Measurements from ENCODE around the gene PRKG1. TPM values are rescaled to one million over a fixed set of nuclear protein-coding genes. Genes with fewer than 3 reads are reported as not detected.

PRKG1 gene
- total RNA-seq, 4 donors from 2014 or later = 24.5 to 46.1 (median 37.1) TPM

DNA sequence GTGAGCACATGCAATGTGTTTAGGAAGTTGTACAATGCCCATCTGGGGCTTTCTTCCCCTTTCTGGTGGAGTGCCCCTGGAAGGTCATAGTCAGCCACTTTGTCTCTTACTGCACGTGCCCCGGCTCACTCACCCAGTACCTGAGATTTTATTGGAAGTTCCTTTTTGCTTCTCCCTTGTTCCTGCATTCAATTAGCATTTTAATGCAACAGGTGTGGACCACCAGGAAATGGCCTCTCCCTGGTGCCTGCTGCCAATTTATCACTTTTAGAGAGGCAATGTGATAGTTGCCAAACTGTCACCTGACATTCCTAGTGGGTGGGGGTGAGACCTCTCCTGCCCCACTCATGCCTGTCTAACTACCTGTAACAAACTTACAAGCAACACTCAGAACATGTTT lies 946.4 kb downstream of the PRKG1 start:
- Histone ChIP-seq H3K9me3 (peaks cover 0 to 5% (median 0%) of the 10 kb centered on the region in 4 donors), H3K4me1 (no peaks in the 10 kb centered on the region), H3K36me3 (no peaks in the 10 kb centered on the region), H3K4me3 (no peak overlapping the region), H3K27ac (replicated peaks in 1 of 4) (no peak overlapping the region), H3K27me3 (no peaks in the 10 kb centered on the region)
- WGBS = 91% methylated on average over 2 of the region's 2 CpGs
- no peak for TF ChIP-seq POLR2AphosphoS5 (IDR thresholded peaks at IDR 0.05)
- TF ChIP-seq EP300 (IDR thresholded peaks at IDR 0.05) = no peak
- TF ChIP-seq, protein P1, sequence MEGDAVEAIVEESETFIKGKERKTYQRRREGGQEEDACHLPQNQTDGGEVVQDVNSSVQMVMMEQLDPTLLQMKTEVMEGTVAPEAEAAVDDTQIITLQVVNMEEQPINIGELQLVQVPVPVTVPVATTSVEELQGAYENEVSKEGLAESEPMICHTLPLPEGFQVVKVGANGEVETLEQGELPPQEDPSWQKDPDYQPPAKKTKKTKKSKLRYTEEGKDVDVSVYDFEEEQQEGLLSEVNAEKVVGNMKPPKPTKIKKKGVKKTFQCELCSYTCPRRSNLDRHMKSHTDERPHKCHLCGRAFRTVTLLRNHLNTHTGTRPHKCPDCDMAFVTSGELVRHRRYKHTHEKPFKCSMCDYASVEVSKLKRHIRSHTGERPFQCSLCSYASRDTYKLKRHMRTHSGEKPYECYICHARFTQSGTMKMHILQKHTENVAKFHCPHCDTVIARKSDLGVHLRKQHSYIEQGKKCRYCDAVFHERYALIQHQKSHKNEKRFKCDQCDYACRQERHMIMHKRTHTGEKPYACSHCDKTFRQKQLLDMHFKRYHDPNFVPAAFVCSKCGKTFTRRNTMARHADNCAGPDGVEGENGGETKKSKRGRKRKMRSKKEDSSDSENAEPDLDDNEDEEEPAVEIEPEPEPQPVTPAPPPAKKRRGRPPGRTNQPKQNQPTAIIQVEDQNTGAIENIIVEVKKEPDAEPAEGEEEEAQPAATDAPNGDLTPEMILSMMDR (IDR thresholded peaks at IDR 0.05) = no peak
- no peak for TF ChIP-seq POLR2A (IDR thresholded peaks at IDR 0.05; ENCODE audit: low read depth)
- no peak for DNase-seq (ENCODE audit: extremely low spot score)
- intact Hi-C loops (cut with DNase I) = no loop called here

DNA sequence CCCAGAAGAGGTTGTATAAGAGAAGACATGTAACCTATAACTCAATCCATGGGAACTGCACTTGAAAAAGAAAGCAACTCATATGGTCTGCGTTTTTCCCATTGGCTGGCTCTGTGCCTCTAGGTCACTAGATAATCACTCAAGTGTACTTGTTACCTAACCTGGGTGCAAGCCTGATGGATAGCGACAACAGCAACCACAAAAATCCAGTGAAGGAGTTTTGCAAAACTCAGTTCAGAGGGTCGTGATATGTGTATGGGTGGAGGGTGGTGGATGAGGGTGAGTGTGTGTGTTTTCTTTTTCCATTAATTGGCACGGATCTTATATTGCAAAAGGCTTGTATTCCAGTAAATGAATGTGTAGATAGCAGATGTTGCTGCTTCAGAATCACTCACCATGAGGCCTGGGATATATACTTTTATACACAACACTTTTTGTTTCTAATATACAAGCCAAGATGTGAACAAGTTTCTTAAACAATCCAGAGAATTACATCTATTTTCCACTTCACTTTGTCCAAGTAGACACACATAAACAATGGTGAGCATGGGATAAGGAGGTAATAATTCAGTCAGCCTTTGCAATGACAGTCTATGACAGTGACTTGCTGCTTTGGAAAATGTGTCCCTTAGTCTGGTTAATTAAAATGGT lies 952.9 kb downstream of the PRKG1 start:
- Histone ChIP-seq H3K9me3 (peaks cover 0 to 5% (median 0%) of the 10 kb centered on the region in 4 donors), H3K4me1 (peaks cover 0 to 4% (median 0%) of the 10 kb centered on the region in 4 donors), H3K4me3 (no peak overlapping the region), H3K27ac (replicated peaks in 1 of 4) (no peak overlapping the region), H3K36me3 (no peaks in the 10 kb centered on the region), H3K27me3 (no peaks in the 10 kb centered on the region)
- TF ChIP-seq EP300 (IDR thresholded peaks at IDR 0.05) (no peak), POLR2A (IDR thresholded peaks at IDR 0.05; ENCODE audit: low read depth) (no peak), POLR2AphosphoS5 (IDR thresholded peaks at IDR 0.05) (no peak)
- TF ChIP-seq, protein P1 (IDR thresholded peaks at IDR 0.05) = no peak
- no peak for DNase-seq (ENCODE audit: extremely low spot score)
- intact Hi-C loops (cut with DNase I) = no loop called here
- 45% methylated on average over 4 of the region's 4 CpGs for WGBS

DNA sequence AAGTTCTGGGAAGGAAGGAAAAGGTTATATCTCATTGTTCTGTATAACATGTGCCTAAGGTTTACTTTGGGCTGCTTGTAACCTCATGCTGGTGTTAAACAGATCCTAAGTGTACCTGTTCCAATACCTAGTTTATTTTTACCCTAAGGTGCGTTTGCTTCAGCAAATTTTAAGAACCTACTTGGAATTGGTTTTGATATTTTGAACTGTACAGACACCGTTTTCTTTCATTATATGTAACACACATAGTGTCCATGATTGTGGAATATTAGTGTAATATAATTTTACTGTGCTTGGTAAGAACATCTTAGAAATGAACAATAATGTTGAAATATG lies 954.2 kb downstream of the PRKG1 start:
- Histone ChIP-seq H3K9me3 (no peaks in the 10 kb centered on the region), H3K27ac (replicated peaks in 1 of 4) (no peak overlapping the region), H3K27me3 (no peaks in the 10 kb centered on the region), H3K36me3 (no peaks in the 10 kb centered on the region), H3K4me1 (peaks cover 0 to 4% (median 0%) of the 10 kb centered on the region in 4 donors), H3K4me3 (no peak overlapping the region)
- 81% methylated on average over 2 of the region's 2 CpGs for WGBS
- TF ChIP-seq, protein P1 (IDR thresholded peaks at IDR 0.05) = no peak
- no peak for TF ChIP-seq POLR2A (IDR thresholded peaks at IDR 0.05; ENCODE audit: low read depth)
- no peak for TF ChIP-seq EP300 (IDR thresholded peaks at IDR 0.05)
- no peak for TF ChIP-seq POLR2AphosphoS5 (IDR thresholded peaks at IDR 0.05)
- DNase-seq (ENCODE audit: extremely low spot score) = no peak
- intact Hi-C loops (cut with DNase I) = no loop called here

DNA sequence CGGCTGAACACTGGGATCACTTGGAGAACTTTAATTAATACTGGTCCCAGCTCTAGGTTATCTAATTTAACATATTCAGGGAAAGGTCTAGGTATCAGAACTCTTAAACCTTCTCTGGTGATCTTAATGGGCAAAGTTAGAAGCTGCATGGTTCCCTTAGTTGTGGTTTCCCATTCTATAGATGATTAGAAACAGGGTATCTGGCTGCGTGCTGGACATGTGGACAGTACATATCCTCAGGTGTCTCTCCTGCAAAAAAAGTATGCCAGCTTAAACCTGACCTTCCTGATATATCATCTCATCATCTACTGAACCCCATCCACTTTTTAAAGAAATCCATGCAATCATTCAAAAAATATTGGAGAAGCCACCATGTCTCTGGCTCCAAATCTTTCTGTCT lies 955.3 kb downstream of the PRKG1 start:
- DNase-seq (ENCODE audit: extremely low spot score) = no peak
- Histone ChIP-seq H3K27ac (replicated peaks in 1 of 4) (no peak overlapping the region), H3K27me3 (no peaks in the 10 kb centered on the region), H3K9me3 (no peaks in the 10 kb centered on the region), H3K4me3 (no peak overlapping the region), H3K4me1 (peaks cover 0 to 4% (median 0%) of the 10 kb centered on the region in 4 donors), H3K36me3 (no peaks in the 10 kb centered on the region)
- no peak for TF ChIP-seq EP300 (IDR thresholded peaks at IDR 0.05)
- no peak for TF ChIP-seq POLR2A (IDR thresholded peaks at IDR 0.05; ENCODE audit: low read depth)
- TF ChIP-seq, protein P1 (IDR thresholded peaks at IDR 0.05) = no peak
- TF ChIP-seq POLR2AphosphoS5 (IDR thresholded peaks at IDR 0.05) = no peak
- 64% methylated on average over 2 of the region's 2 CpGs for WGBS
- intact Hi-C loops (cut with DNase I) = no loop called here

Data from esophagus muscularis mucosa (tissue), 4 donors.